ENCODE measurements around the gene DEUP1.
"Not testable (repeated sequence)": the region's sequence is repeated elsewhere in the genome, so short reads cannot be mapped to it uniquely, and the experiment has no call there.

The DEUP1 gene

DNA sequence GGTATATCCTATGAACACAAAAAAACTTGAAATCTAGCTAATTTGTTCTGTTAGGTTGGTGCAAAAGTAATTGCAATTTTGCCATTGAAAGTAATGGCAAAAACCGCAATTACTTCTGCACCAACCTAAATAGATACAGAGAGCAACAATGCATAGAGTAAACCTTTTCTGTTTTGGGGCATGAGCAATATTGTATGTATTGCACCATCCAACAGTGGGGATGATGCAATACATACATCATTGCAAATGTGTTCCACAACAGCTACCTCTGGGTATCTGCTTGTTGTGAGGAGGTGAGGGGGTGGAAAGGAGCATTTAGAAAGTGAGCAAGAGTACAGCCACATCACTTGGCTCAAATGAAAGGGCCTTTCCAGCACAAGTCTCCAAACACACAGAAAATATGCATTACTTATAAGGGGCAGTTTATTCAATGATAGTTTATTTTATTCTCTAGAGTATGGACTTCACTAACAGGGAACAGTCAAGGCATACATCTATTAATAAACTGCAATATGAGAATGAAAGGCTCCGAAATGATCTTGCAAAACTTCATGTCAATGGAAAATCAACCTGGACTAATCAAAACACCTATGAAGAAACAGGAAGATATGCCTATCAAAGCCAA is 77.3 kb downstream of the DEUP1 start:
- no peaks in the 10 kb centered on the region for H3K79me2 ChIP-seq (ENCODE audit: low read length)
- H3K27ac ChIP-seq (ENCODE audit: low read length) = no peak overlapping the region
- no peak overlapping the region for H3K4me2 ChIP-seq (ENCODE audit: low read length)
- TF ChIP-seq, protein P1, sequence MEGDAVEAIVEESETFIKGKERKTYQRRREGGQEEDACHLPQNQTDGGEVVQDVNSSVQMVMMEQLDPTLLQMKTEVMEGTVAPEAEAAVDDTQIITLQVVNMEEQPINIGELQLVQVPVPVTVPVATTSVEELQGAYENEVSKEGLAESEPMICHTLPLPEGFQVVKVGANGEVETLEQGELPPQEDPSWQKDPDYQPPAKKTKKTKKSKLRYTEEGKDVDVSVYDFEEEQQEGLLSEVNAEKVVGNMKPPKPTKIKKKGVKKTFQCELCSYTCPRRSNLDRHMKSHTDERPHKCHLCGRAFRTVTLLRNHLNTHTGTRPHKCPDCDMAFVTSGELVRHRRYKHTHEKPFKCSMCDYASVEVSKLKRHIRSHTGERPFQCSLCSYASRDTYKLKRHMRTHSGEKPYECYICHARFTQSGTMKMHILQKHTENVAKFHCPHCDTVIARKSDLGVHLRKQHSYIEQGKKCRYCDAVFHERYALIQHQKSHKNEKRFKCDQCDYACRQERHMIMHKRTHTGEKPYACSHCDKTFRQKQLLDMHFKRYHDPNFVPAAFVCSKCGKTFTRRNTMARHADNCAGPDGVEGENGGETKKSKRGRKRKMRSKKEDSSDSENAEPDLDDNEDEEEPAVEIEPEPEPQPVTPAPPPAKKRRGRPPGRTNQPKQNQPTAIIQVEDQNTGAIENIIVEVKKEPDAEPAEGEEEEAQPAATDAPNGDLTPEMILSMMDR (IDR thresholded peaks at IDR 0.05; ENCODE audit: low read depth, low read length) = no peak
- TF ChIP-seq EZH2phosphoT487 (IDR thresholded peaks at IDR 0.05; ENCODE audit: low read depth) = no peak
- H3K27me3 ChIP-seq (ENCODE audit: low read depth, low read length) = no peaks in the 10 kb centered on the region
- no peaks in the 10 kb centered on the region for H3K36me3 ChIP-seq (replicated peaks; ENCODE audit: low read depth, low read length)
- H3K4me3 ChIP-seq (ENCODE audit: low read length) = no peak overlapping the region
- no peaks in the 10 kb centered on the region for H4K20me1 ChIP-seq (ENCODE audit: insufficient read depth, low read length)
- H3K9ac ChIP-seq (ENCODE audit: low read length) = no peak overlapping the region
- no peak overlapping the region for H2AFZ ChIP-seq (ENCODE audit: low read depth, low read length)
- H3K4me1 ChIP-seq (ENCODE audit: low read length) = no peaks in the 10 kb centered on the region
- no peaks in the 10 kb centered on the region for H3K9me3 ChIP-seq (ENCODE audit: insufficient read depth, low read length)

DNA sequence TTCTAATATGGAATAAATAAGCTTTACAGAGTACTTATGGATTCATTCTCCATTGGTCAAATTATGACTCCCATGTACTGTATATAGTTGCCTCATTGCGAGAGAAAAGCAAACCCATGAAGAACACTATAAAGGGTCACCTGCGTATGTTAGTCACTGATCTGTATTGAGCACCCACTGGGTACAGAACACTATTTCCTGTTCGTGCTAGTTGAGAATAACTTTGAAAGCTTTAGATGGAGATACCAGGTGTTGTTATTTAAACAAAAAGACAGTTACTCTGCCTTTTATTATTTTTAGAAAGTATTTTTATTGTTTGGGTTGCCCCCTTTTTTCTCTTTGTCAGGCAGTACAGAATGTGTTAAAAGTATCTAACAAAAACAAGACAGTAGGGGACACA is 79.9 kb downstream of the DEUP1 start:
- no peaks in the 10 kb centered on the region for H3K79me2 ChIP-seq (ENCODE audit: low read length)
- no peak overlapping the region for H2AFZ ChIP-seq (ENCODE audit: low read depth, low read length)
- H4K20me1 ChIP-seq (ENCODE audit: insufficient read depth, low read length) = no peaks in the 10 kb centered on the region
- H3K4me2 ChIP-seq (ENCODE audit: low read length) = no peak overlapping the region
- H3K27me3 ChIP-seq (ENCODE audit: low read depth, low read length) = no peaks in the 10 kb centered on the region
- no peak overlapping the region for H3K9ac ChIP-seq (ENCODE audit: low read length)
- no peak overlapping the region for H3K27ac ChIP-seq (ENCODE audit: low read length)
- no peaks in the 10 kb centered on the region for H3K36me3 ChIP-seq (replicated peaks; ENCODE audit: low read depth, low read length)
- H3K9me3 ChIP-seq (ENCODE audit: insufficient read depth, low read length) = no peaks in the 10 kb centered on the region
- no peak overlapping the region for H3K4me3 ChIP-seq (ENCODE audit: low read length)
- TF ChIP-seq, protein P1 (IDR thresholded peaks at IDR 0.05; ENCODE audit: low read depth, low read length) = no peak
- no peak for TF ChIP-seq EZH2phosphoT487 (IDR thresholded peaks at IDR 0.05; ENCODE audit: low read depth)
- H3K4me1 ChIP-seq (ENCODE audit: low read length) = no peaks in the 10 kb centered on the region

DNA sequence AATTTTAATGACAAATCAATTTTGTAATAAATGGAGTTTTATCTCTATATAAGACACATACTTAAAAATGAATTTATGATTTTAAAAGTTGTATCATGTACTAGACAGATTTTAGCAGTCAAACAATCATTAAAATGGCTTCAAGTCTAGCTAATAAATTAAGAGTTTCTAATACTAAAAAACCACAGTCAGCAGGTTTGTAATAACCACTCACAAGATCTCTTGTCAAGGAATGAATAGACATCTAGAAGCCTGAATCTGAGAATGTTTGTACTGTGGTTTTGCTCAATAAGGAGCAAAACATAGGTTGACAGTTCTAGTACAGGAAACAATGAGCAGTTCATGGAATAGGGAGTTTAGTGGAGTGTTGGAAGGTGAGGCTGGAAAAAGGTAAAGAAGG is 81.2 kb downstream of the DEUP1 start:
- H3K4me1 ChIP-seq (ENCODE audit: low read length) = no peaks in the 10 kb centered on the region
- no peak overlapping the region for H2AFZ ChIP-seq (ENCODE audit: low read depth, low read length)
- H3K36me3 ChIP-seq (replicated peaks; ENCODE audit: low read depth, low read length) = no peaks in the 10 kb centered on the region
- no peaks in the 10 kb centered on the region for H4K20me1 ChIP-seq (ENCODE audit: insufficient read depth, low read length)
- H3K4me3 ChIP-seq (ENCODE audit: low read length) = no peak overlapping the region
- H3K4me2 ChIP-seq (ENCODE audit: low read length) = no peak overlapping the region
- TF ChIP-seq, protein P1 (IDR thresholded peaks at IDR 0.05; ENCODE audit: low read depth, low read length) = no peak
- TF ChIP-seq EZH2phosphoT487 (IDR thresholded peaks at IDR 0.05; ENCODE audit: low read depth) = no peak
- no peaks in the 10 kb centered on the region for H3K9me3 ChIP-seq (ENCODE audit: insufficient read depth, low read length)
- no peak overlapping the region for H3K9ac ChIP-seq (ENCODE audit: low read length)
- no peaks in the 10 kb centered on the region for H3K79me2 ChIP-seq (ENCODE audit: low read length)
- H3K27me3 ChIP-seq (ENCODE audit: low read depth, low read length) = no peaks in the 10 kb centered on the region
- H3K27ac ChIP-seq (ENCODE audit: low read length) = no peak overlapping the region

DNA sequence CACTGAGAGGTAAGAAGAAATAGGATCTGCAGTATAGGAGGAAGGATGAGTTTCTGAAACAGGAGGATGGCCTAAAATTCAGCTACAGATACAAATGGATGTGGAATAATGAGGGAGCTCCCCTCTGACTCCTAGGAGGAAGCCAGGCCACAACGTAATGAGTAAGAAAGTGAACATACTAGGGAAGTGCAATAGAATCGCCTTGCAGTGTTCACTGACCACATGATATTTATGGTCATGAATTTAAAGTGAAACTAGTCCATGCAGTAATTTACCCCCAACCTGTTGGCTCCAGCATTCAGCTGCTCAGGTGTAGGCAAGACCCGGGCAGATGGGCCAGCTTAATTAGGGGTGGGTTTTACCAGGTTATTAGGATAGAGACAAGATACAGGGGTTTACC is 101.7 kb downstream of the DEUP1 start:
- no peak overlapping the region for H3K27ac ChIP-seq (ENCODE audit: low read length)
- H2AFZ ChIP-seq (ENCODE audit: low read depth, low read length) = no peak overlapping the region
- H3K9ac ChIP-seq (ENCODE audit: low read length) = no peak overlapping the region
- TF ChIP-seq EZH2phosphoT487 (IDR thresholded peaks at IDR 0.05; ENCODE audit: low read depth) = no peak
- TF ChIP-seq, protein P1 (IDR thresholded peaks at IDR 0.05; ENCODE audit: low read depth, low read length) = no peak
- H3K4me1 ChIP-seq (ENCODE audit: low read length) = peaks cover 11% of the 10 kb centered on the region
- H3K27me3 ChIP-seq (ENCODE audit: low read depth, low read length) = no peaks in the 10 kb centered on the region
- H3K36me3 ChIP-seq (replicated peaks; ENCODE audit: low read depth, low read length) = no peaks in the 10 kb centered on the region
- no peaks in the 10 kb centered on the region; the same call in 1 of the 2 replicates for H3K9me3 ChIP-seq (ENCODE audit: insufficient read depth, low read length)
- no peaks in the 10 kb centered on the region for H4K20me1 ChIP-seq (ENCODE audit: insufficient read depth, low read length)
- H3K79me2 ChIP-seq (ENCODE audit: low read length) = no peaks in the 10 kb centered on the region
- H3K4me2 ChIP-seq (ENCODE audit: low read length) = peak overlapping the region; percentile 45
- H3K4me3 ChIP-seq (ENCODE audit: low read length) = 0 out of 2 replicates have a peak overlapping the region, but pooled peaks have one; percentile 6

DNA sequence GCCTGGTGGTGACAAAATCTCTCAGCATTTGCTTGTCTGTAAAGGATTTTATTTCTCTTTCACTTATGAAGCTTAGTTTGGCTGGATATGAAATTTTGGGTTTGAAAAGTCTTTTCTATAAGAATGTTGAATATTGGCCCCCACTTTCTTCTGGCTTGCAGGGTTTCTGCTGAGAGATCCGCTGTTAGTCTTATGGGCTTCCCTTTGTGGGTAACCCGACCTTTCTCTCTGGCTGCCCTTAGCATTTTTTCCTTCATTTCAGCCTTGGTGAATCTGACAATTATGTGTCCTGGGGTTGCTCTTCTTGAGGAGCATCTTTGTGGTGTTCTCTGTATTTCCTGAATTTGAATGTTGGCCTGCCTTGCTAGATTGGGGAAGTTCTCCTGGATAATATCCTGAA is 112.7 kb downstream of the DEUP1 start:
- H3K79me2 ChIP-seq (ENCODE audit: low read length); H3K27me3 ChIP-seq (ENCODE audit: low read depth, low read length); H3K36me3 ChIP-seq (replicated peaks; ENCODE audit: low read depth, low read length); H3K4me1 ChIP-seq (ENCODE audit: low read length); H3K4me3 ChIP-seq (ENCODE audit: low read length); H3K27ac ChIP-seq (ENCODE audit: low read length); H3K9ac ChIP-seq (ENCODE audit: low read length); H4K20me1 ChIP-seq (ENCODE audit: insufficient read depth, low read length); H3K9me3 ChIP-seq (ENCODE audit: insufficient read depth, low read length); H2AFZ ChIP-seq (ENCODE audit: low read depth, low read length); H3K4me2 ChIP-seq (ENCODE audit: low read length): not testable (repeated sequence)

Measured in OCI-LY3 (cell line).